ENCODE data around the gene CCDC154.
"Not testable (repeated sequence)": the region's sequence is repeated elsewhere in the genome, so short reads cannot be mapped to it uniquely, and the experiment has no call there.

CCDC154 gene

GRCh38 chr16:1472974-1473373 is 28.6 kb upstream of the CCDC154 start:
- no peak for DNase-seq

GRCh38 chr16:1471569-1472194 is 27.3 kb upstream of the CCDC154 start:
- DNase-seq: no peak

- DNase-seq: no peak
These were observed 26.3 kb upstream of the CCDC154 start for GRCh38 chr16:1470481-1471251.

GRCh38 chr16:1469693-1470201 is 25.4 kb upstream of the CCDC154 start:
- no peak for DNase-seq

- DNase-seq: not testable (repeated sequence)
These were observed 24.8 kb upstream of the CCDC154 start for GRCh38 chr16:1469141-1469540.

- DNase-seq: no peak
These were observed 24.1 kb upstream of the CCDC154 start for GRCh38 chr16:1468426-1468810.

- no peak for DNase-seq
These were observed 22.7 kb upstream of the CCDC154 start for GRCh38 chr16:1466968-1467521.

- DNase-seq: no peak
These were observed 21.7 kb upstream of the CCDC154 start for GRCh38 chr16:1466054-1466453.

- no peak for DNase-seq
These were observed 21.2 kb upstream of the CCDC154 start for GRCh38 chr16:1465567-1465915.

GRCh38 chr16:1464894-1465566 is 20.7 kb upstream of the CCDC154 start:
- no peak for DNase-seq

- no peak for DNase-seq
These were observed 20.0 kb upstream of the CCDC154 start for GRCh38 chr16:1464196-1464893.

GRCh38 chr16:1461146-1461545 is 16.8 kb upstream of the CCDC154 start:
- DNase-seq: no peak

- no peak for DNase-seq
These were observed 16.3 kb upstream of the CCDC154 start for GRCh38 chr16:1460602-1461138.

GRCh38 chr16:1459967-1460366 is 15.6 kb upstream of the CCDC154 start:
- no peak for DNase-seq

GRCh38 chr16:1458977-1459341 is 14.6 kb upstream of the CCDC154 start:
- DNase-seq: no peak

GRCh38 chr16:1458336-1458976 is 14.1 kb upstream of the CCDC154 start:
- peak; percentile 26 for DNase-seq

- DNase-seq: no peak
These were observed 13.3 kb upstream of the CCDC154 start for GRCh38 chr16:1457489-1458245.

GRCh38 chr16:1456951-1457350 is 12.6 kb upstream of the CCDC154 start:
- no peak for DNase-seq

GRCh38 chr16:1455190-1456171 is 11.1 kb upstream of the CCDC154 start:
- DNase-seq: no peak

GRCh38 chr16:1454561-1454960 is 10.2 kb upstream of the CCDC154 start:
- DNase-seq: no peak
